ENCODE measurements around the gene CAMK2D.

CAMK2D gene

GRCh38 chr4:113677325-113677724 is 84.2 kb downstream of the CAMK2D start:
- no peak for DNase-seq

- no peak for DNase-seq
These were observed 85.5 kb downstream of the CAMK2D start for GRCh38 chr4:113675731-113676697.

GRCh38 chr4:113674733-113675132 is 86.8 kb downstream of the CAMK2D start:
- DNase-seq, result no peak

- DNase-seq, result no peak
These were observed 87.3 kb downstream of the CAMK2D start for GRCh38 chr4:113674251-113674650.

DNA sequence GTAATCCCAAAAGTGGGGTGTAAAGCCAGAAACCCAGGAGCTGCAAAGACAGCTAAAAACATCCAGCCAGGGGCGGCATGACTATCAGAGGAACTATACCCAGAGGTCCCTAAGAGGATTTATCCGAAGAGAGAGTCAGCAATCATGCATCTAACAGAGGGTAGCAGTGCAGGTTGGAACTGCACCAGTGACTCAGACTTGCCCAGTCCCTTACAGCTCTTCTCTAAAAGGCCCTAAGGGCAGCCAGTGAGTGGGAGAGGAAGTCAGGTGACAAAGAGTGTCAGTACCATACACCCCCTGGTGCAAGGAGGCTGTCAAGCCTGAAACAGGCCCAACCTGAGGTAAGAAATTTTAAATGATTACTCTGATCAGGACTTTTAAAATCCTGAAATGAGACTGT is 88.1 kb downstream of the CAMK2D start:
- no peak for DNase-seq

- DNase-seq, result no peak
These were observed 95.0 kb downstream of the CAMK2D start for GRCh38 chr4:113666386-113667114.

DNA sequence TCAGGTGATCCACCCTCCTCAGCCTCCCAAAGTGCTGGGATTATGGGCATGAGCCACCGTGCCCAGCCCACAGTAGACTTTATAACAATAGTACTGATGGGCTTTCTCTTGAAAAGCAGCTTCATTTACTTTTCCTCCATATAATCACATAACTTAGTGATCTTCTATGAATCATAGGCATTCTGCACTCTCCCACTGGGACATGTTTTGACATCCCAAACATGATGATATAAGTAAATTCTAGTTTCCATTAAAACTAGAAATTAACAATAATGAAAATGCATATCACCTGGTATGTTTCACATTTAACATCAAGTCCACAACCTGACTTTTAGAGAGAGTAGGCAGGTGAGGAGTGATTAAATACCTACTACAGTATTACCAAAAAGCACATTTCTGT is 96.5 kb downstream of the CAMK2D start:
- DNase-seq, result no peak

DNA sequence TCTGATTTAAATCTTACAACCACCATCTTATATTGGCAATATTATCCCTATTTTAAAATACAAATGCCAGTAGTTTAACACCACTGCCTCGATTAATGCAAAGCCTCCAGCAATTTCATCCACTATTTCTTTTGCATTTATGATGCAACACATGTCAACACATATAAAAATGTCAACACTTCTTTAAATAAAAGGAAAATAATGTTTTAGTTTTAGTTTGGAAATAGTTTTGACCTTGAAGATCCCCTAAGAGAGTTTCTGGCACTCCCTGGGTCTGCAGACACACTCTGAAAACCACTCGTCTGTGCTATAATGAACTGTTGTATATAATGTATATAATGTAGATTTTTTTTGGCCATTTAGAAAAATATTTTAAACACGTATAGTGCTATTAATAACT is 99.0 kb downstream of the CAMK2D start:
- no peak for DNase-seq

- no peak for DNase-seq
These were observed 102.4 kb downstream of the CAMK2D start for GRCh38 chr4:113659127-113659526.

- DNase-seq, result no peak
These were observed 103.8 kb downstream of the CAMK2D start for GRCh38 chr4:113657586-113658233.

DNA sequence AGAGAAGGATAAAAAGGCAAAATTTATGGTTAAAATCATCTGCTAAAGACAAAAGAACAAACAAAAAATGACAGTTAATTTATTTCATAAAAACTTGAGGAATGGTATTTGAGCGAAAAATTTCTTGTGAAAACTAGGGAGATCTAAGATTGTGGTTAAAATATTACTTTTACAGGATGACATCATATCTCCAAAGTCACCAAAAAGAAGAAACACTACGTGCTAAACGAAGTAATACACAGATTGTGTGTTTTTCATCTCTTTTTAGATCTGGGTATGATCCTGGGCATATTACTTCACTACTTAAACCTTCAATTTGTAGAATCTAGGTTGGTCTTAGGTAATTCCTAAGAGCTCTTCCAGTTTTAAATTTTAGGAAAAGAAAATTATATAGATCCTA is 107.7 kb downstream of the CAMK2D start:
- no peak for DNase-seq

GRCh38 chr4:113646442-113646822 is 115.1 kb downstream of the CAMK2D start:
- DNase-seq, result no peak

- DNase-seq, result no peak
These were observed 115.6 kb downstream of the CAMK2D start for GRCh38 chr4:113645771-113646441.

DNA sequence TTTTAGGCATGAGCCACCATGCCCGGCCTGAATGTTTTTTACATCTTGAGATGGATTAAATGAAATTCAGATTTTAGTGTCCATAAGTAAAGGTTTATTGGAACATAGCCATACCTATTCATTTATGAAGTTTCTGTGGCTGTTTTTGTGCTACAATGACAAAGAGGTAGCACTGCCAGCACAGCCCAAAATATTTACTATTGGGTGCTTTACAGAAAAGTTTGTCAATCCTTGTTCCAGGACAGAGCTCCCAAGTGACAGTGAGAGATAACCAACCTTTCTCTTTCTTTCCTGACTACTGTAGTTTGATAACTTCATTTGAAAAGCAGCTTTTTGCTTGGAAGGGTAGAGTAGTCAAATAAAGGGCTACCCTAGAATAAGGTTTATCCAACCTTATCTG is 116.2 kb downstream of the CAMK2D start:
- no peak for DNase-seq

DNA sequence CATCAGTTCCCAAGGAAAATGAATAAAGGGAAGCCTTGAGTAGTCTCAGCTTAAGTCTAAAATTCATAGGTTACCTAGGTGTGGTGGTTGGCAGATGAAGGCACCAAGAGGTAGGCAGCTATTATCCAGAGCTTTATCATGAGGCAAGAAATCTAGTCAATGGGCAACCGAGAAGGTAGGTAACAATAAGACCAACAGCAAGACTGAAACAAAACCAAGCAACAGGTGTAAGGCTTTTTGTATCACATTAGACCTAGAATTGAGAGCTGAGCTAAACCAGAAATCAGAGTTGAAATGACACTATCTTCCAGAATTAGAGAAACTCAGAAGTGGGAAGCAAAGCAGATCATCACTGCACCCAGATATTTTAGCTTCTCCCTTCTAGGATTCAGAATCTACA is 117.1 kb downstream of the CAMK2D start:
- no peak for DNase-seq

DNA sequence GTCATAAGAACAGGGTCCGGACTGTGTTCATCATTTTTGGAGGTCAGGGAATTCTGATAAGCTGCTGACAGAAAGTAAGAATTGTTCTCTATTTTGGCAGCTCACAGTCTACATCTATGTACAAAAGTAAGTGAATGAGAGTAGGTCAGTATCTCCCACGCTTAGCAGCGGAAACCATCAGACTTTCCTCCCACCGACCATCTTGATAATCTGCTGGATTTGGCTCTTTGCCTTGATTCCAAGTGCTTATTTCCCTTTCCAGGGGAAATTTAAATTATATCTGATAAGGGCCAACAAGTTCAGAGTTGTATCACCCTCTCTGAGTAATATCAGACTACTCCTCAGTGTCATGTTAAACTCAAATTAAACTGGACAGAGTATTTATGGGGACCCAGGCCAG is 118.0 kb downstream of the CAMK2D start:
- DNase-seq, result no peak

- DNase-seq, result no peak
These were observed 120.5 kb downstream of the CAMK2D start for GRCh38 chr4:113641025-113641431.

- no peak for DNase-seq
These were observed 122.2 kb downstream of the CAMK2D start for GRCh38 chr4:113639326-113639725.

DNA sequence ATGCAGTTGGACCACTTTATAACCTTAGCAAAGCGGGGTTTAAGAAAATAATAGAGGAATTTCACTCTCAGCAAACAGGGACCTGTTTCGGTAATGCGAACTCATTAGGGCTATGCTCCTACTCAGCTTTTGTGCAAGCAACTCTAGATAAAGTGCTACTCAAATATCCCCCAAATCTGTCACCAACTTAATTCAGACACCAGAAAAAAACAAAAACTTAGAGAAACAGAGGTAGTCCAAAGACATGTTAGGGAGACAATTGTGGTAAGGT is 123.0 kb downstream of the CAMK2D start:
- DNase-seq, result no peak

DNA sequence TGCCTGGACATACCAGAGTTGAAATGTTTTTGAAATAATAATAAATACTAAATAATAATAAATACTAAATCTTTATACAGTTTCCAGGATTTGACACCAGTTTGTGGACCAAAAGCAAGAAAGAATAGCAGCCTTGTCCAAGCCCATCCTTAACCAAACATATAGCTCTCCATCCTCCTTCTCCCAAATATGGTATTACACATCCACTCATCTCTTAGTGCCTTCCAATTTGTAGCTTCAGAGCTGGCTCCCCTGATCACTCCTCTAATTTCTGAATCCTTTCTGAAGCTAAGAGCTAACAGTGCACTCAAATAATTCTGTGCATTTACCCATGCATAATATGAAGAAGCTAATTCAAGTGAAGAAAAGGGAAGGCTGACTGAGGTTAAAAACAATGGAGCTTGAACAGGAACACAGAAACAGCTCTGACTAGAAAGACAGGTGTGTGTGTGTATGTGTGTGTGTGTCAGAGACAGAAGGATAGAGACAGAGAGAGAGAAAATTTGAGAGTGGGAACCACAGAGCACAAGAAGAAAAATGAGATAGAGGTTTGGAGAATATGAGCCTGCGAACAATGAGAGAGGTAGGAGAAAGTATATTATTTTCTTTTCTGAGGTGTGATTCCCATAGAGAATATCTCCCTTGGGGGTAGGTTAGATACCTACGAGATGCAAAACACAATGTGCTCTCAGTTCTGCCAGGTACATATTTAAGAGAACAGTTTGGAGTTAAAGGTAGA is 123.5 kb downstream of the CAMK2D start:
- no peak for DNase-seq

- no peak for DNase-seq
These were observed 124.2 kb downstream of the CAMK2D start for GRCh38 chr4:113637363-113637762.

DNA sequence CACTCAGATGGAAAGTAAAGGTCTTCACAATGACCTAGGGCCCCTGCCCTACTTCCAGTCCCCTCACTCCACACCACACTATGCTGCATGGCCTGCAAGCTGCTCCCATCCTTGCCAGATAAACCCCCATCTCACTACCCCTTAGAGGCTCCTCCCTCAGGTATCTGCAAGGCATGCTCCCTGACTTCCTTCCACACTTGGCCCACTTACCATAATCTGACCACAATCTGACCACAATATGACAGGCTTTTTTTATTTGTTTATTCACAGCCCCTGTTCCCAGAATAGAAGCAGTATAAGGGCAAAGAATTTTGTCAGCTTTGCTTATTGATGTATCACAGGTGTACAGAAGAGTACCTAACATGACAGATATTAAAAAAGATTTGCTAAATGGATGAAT is 124.7 kb downstream of the CAMK2D start:
- peak; percentile 21 for DNase-seq

DNA sequence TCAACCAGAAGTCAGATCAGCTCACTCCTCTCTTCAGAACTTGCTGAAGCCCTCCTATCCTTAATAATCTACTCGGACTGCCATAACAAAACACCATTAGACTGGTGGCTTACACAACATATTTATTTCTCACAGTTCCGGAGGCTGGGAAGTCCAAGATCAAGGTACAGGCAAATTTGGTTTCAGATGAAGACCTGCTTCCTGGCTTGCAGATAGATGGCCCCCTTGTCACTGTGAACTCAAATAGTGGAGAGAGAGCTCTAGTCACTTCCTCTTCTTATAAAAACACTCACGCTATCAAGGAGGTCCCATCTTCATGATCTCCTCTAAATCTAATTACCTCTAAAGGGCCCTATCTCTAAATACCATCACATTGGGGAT is 125.1 kb downstream of the CAMK2D start:
- DNase-seq, result peak; percentile 2

All from hematopoietic multipotent progenitor cell treated with erythropoietin and hydrocortisone succinate and interleukin-3 and kit ligand, for 8 days (in vitro differentiated cells).